RCC 7860 (cell line): Measurements from ENCODE around the gene OR10P1.
A peak's percentile ranks its signal among the peaks of the same experiment; 100 is the strongest.
"Not testable (repeated sequence)": the region's sequence is repeated elsewhere in the genome, so short reads cannot be mapped to it uniquely, and the experiment has no call there.

Experiments
- DNase-seq: peaks from one replicate; pipeline ENCODE4 v3.0.0-alpha.2; 2015; ENCODE audit warnings: low spot score
- FAIRE-seq: peaks from 2 replicates; lab custom pipeline; 2012; peaks lifted over from hg19 to GRCh38; lab: Jason Lieb, UNC

OR10P1 gene

DNA sequence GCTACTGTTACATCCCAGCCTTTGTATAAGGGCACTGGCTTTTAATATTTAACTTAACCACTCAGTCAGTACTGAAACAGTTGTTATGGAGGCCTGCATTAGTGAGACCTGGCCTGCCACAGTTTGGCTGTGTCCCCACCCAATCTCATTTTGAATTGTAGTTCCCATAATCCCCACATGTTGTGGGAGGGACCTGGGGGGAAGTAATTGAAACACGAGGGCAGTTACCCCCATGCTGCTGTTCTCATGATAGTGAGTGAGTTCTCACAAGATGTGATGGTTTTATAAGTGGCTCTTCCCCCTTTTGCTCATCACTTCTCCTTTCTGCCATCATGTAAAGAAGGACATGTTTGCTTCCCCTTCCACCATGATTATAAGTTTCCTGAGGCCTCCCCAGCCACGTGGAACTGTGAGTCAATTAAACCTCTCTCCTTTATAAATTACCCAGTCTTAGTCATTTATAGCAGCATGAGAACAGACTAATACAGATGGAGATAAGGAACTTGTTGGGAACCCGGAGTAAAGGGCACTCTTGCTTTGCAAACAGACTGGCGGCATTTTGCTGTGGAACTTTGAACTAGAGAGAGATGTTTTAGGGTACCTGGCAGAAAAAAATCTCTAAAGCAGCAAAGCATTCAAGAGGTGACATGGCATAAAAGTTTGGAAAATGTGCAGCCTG lies 14.1 kb downstream of the OR10P1 start:
- DNase-seq, result not testable (repeated sequence)

DNA sequence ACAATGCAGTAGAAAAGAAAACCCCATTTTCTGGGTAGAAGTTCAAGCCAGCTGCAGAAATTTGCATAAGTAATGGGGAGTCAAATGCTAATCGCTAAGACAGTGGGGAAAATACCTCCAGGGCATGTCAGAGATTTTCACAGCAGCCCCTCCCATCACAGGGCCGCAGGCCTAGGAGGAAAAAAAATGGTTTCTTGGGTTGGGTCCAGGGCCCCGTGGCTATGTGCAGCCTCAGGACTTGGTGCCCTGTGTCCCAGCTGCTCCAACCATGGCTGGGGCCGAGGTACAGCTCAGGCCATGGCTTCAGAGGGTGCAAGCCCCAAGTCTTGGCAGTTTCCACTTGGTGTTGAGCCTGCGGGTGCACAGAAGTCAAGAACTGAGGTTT lies 14.6 kb downstream of the OR10P1 start:
- DNase-seq (no peak), FAIRE-seq (no peak)

More for the DNA sequence above, 14.1 kb downstream of the OR10P1 start:
- FAIRE-seq, result not testable (repeated sequence)

- DNase-seq (no peak), FAIRE-seq (no peak)
Measured at GRCh38 chr12:55652352-55652751, 15.7 kb downstream of the OR10P1 start.

GRCh38 chr12:55653031-55653430 lies 16.3 kb downstream of the OR10P1 start:
- DNase-seq (no peak), FAIRE-seq (no peak)

DNA sequence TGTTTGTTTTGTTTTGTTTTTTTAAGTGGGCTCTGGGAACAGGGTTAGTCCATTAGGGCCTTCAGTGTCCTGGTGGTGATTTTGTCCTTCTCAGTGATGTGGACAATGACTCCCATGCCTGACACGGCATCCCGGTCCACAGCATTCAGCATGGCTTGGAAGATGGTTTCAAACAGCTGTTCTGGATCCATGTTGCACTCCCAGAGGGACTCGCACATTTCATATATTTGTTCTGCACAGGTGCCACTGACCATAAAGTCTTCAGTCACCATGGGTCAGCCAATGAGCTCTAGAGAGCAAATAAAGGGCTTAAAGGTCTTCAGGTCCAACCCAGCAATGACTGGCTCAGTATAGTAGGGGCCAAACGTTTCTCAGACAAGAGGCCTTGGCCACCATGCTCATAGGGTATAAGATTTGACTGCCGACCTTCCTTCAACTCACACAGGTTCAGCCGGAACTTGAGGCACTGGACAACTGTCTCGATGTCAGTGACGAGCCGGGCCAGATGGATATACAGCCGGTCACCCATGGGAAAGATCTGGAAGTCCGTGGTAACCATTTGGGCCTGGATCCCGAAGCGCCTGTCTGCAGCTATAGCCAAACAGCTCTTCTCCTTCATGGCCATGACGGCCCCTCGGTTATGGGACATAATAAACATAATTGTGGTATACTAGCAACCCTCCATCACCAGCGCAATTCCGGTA lies 18.0 kb downstream of the OR10P1 start:
- FAIRE-seq, result no peak
- no peak for DNase-seq

- no peak for DNase-seq
- no peak for FAIRE-seq
Measured at GRCh38 chr12:55657212-55657611, 20.5 kb downstream of the OR10P1 start.

DNA sequence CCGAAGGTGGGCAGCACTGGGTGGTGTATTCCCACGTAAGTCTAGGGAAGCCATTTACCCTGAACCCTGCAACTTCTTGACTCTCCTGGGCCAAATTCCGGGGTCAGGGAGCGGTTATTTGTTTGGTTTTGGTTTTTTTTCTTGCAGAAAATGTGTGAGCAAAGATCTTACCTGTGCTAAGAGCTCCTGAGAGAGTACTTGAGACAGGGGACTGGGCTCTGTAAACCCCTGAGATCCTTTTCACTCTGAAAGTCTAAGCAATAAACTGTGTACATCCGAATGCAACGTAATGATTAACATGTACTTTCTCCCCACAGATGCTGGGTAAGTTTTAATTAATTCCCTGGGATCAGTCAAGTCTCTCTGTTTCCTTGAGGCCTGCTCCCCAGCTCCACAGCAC lies 21.5 kb downstream of the OR10P1 start:
- no peak for FAIRE-seq

DNA sequence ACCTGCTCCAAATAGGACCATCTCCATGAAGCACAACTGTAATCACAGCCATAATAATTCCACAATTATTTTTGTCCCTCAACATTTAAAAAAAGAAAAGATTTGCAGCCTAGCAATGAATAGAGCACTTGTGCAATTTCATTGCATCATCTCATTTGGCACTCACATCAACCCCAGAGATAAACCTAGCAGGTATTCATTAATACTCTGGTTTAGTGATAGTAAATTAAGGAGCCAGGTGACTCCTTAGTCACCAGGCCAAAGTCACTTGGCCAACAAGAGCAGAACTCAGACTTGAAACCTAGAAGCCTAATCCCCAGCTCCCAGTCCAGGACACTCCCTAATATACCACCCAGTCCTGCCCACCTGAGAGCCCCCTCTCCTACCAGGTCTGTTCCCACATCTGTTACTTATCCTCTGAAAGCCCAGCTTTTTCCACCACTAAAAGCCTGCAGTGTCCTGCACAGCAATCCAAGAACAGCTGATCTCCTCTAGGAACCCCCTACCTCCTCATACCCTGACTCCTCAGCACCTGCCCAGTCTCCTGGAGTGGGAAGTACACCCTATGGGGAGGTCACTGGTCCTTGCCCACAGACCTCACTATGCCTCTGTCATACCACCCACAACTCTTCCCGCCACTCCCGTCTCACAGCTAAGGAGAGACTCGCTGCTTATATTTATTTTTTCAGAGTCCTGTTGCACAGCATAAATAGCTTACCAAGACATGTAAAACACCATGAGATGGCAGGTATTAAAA lies 22.1 kb downstream of the OR10P1 start:
- FAIRE-seq (no peak), DNase-seq (no peak)

More for the DNA sequence above, 21.5 kb downstream of the OR10P1 start:
- DNase-seq, result no peak

GRCh38 chr12:55659486-55660385 lies 23.0 kb downstream of the OR10P1 start:
- no peak for FAIRE-seq

DNA sequence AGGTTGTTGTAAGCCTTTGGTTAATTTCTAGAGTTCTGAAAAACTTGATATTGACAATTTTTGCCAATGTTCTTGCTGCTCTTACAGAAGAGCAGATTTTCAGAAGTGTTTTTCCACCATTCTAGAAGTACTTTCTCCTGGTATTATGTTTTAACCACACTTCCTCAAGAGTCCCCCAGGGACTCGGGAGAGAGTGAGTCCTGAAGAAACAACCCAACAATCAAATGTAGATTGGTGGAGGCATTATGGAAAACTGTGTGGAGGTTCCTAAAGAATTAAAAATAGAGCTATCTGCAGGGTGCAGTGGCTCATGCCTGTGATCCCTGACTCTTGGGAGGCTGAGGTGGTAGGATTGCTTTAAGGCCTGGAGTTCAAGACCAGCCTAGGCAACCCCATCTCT lies 26.7 kb downstream of the OR10P1 start:
- no peak for DNase-seq
- no peak for FAIRE-seq

More at GRCh38 chr12:55659486-55660385, 23.0 kb downstream of the OR10P1 start:
- no peak for DNase-seq

GRCh38 chr12:55664826-55665225 lies 28.1 kb downstream of the OR10P1 start:
- FAIRE-seq (no peak), DNase-seq (no peak)

DNA sequence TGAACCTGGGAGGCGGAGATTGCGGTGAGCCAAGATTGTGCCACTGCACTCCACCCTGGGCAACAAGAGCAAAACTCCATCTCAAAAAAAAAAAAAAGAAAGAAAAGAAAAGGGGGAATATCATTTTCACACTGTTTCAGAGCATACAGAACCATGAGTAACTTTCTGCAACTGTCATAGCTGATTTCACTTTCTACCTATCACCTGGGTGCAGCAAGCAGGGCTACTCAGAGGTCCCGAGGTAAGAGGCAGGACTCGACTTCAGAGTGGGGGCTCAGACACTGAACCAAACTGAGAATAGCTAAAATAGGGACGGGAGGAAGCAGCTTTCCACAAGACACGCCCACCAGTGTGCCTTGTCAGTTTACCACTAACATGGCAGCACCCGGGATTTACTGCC lies 29.8 kb downstream of the OR10P1 start:
- no peak for FAIRE-seq
- DNase-seq, result no peak

DNA sequence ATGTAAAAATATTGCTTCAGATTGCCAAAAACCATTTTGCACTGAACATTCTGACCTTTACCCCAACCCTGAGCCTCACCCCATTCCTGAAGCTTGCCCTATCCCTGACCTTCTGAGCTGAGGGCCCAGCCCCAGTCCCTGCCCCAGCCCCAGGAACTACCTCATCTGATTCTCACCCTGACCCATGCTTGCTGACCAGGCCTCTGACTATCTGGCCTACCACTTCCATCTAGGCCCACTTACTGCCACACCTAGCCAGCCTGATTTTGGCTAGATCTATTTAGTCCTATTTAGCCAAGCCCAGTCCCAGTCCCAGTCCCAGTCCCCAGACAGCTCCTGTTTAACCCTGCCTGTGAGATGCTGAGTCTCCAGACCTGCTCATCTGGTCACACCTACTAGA lies 33.6 kb downstream of the OR10P1 start:
- DNase-seq, result no peak
- no peak for FAIRE-seq

GRCh38 chr12:55671746-55672145 lies 35.1 kb downstream of the OR10P1 start:
- DNase-seq (no peak), FAIRE-seq (no peak)

GRCh38 chr12:55673638-55674037 lies 36.9 kb downstream of the OR10P1 start:
- no peak for DNase-seq
- no peak for FAIRE-seq

DNA sequence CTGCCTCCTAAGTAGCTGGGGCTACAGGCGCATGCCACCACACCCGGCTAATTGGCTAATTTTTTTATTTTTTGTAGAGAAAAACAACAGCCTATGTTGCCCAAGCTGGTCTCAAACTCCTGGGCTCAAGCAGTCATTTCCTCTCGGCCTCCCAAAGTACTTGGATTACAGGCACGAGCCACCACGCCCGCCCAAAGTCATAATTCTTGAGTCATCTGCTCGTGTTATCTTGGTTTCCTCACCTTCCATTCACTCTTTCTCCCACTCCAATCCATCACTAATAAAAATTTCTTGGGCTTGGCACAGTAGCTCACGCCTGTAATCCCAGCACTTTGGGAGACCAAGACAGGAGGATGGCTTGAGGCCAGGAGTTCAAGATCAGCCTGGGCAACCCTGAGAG lies 39.0 kb downstream of the OR10P1 start:
- FAIRE-seq (no peak), DNase-seq (no peak)

DNA sequence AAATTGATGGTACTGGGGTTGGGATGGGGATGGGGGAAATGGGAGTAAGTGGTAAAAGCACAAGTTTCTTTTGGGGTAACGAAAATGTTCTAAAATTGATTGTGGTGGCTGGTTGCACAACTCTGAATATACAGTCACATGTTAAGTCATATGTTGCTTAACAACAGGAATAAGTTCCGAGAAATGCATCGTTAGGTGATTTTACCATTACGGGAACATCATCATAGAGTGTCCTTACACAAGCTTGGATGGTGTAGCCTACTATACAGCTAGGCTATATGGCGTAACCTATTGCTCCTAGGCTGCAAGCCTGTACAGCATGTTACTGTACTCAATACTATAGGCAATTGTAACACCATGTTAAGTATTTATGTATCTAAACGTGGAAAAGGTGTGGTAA lies 40.0 kb downstream of the OR10P1 start:
- DNase-seq, result no peak
- no peak for FAIRE-seq

- DNase-seq, result no peak
- FAIRE-seq, result no peak
Measured at GRCh38 chr12:55679691-55680090, 43.0 kb downstream of the OR10P1 start.

GRCh38 chr12:55681142-55682077 lies 44.7 kb downstream of the OR10P1 start:
- DNase-seq (peak; percentile 83), FAIRE-seq (peak; percentile 40)
